Measurements from ENCODE around the gene PTPN7.

DNA sequence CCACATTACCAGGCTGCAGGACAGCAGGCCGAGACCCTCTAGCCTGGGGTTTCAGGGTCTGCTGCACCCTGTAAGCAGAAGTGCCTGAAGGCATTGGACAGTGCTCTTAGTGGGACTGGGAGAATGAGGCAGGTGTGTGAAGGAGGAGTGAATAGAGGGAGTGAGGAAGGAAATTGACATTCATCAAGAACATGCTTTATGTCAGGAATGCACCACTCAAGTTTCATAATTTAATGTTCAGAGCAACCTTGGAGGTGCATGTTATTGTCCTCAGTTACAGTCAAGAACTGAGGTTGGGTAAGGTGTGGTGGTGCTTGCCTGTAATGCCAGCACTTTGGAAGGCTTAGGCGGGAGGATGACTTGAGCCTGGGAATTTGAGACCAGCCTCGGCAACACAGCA is 49.4 kb downstream of the PTPN7 start:
- TF ChIP-seq, protein P1, sequence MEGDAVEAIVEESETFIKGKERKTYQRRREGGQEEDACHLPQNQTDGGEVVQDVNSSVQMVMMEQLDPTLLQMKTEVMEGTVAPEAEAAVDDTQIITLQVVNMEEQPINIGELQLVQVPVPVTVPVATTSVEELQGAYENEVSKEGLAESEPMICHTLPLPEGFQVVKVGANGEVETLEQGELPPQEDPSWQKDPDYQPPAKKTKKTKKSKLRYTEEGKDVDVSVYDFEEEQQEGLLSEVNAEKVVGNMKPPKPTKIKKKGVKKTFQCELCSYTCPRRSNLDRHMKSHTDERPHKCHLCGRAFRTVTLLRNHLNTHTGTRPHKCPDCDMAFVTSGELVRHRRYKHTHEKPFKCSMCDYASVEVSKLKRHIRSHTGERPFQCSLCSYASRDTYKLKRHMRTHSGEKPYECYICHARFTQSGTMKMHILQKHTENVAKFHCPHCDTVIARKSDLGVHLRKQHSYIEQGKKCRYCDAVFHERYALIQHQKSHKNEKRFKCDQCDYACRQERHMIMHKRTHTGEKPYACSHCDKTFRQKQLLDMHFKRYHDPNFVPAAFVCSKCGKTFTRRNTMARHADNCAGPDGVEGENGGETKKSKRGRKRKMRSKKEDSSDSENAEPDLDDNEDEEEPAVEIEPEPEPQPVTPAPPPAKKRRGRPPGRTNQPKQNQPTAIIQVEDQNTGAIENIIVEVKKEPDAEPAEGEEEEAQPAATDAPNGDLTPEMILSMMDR (IDR thresholded peaks at IDR 0.05): no peak
- no peak for TF ChIP-seq POLR2A (IDR thresholded peaks at IDR 0.05)

Measured in Peyer's patch (tissue), 4 donors.